ENCODE results near the gene TTC28. TPM values are rescaled to one million over a fixed set of nuclear protein-coding genes. Genes with fewer than 3 reads are reported as not detected.

Gene TTC28
- polyA plus RNA-seq, 1 donor from 2014 or later: 14.8 TPM

GRCh38 chr22:28310299-28310698 is 369.3 kb downstream of the TTC28 start:
- no peak overlapping the region for H3K27ac ChIP-seq (ENCODE audit: low read length)
- no peak overlapping the region for H3K4me3 ChIP-seq (ENCODE audit: low read length)
- no peak for TF ChIP-seq EZH2 (IDR thresholded peaks at IDR 0.05; ENCODE audit: borderline replicate concordance, insufficient read depth, low read length, poor library complexity, severe bottlenecking)
- TF ChIP-seq REST (IDR thresholded peaks at IDR 0.05; ENCODE audit: borderline replicate concordance): no peak
- TF ChIP-seq RAD21 (conservative IDR thresholded peaks at IDR 0.05): no peak
- no peak for TF ChIP-seq POLR2AphosphoS5 (IDR thresholded peaks at IDR 0.05)
- no peak for TF ChIP-seq TAF1 (IDR thresholded peaks at IDR 0.05; ENCODE audit: low read depth)
- TF ChIP-seq MXI1 (conservative IDR thresholded peaks at IDR 0.05; ENCODE audit: poor library complexity, severe bottlenecking): no peak
- TF ChIP-seq EP300 (conservative IDR thresholded peaks at IDR 0.05; ENCODE audit: poor library complexity, severe bottlenecking): no peak
- TF ChIP-seq SMC3 (conservative IDR thresholded peaks at IDR 0.05; ENCODE audit: poor library complexity): no peak
- no peak for TF ChIP-seq CTCF (IDR thresholded peaks at IDR 0.05; ENCODE audit: poor library complexity, severe bottlenecking)
- no peaks in the 10 kb centered on the region for H3F3A ChIP-seq (ENCODE audit: insufficient read depth, low read length, poor library complexity, severe bottlenecking)
- H3K4me2 ChIP-seq (ENCODE audit: low read length): no peak overlapping the region
- no peaks in the 10 kb centered on the region for H3K9me3 ChIP-seq (ENCODE audit: low read length)
- no peaks in the 10 kb centered on the region for H3K36me3 ChIP-seq (ENCODE audit: insufficient read depth, low read length)
- no peaks in the 10 kb centered on the region for H3K9me2 ChIP-seq (ENCODE audit: insufficient read depth, low read length)
- H2AFZ ChIP-seq (ENCODE audit: low read depth, low read length): no peak overlapping the region
- H3K27me3 ChIP-seq (ENCODE audit: insufficient read depth, low read depth, low read length): no peaks in the 10 kb centered on the region
- no peaks in the 10 kb centered on the region for H4K20me1 ChIP-seq (ENCODE audit: insufficient read depth)
- H3K79me2 ChIP-seq (replicated peaks; ENCODE audit: insufficient read depth, low read length): peaks cover 6% of the 10 kb centered on the region
- no peak overlapping the region for H3K9ac ChIP-seq (ENCODE audit: low read length)

GRCh38 chr22:28299753-28300152 is 379.9 kb downstream of the TTC28 start:
- no peaks in the 10 kb centered on the region for H4K20me1 ChIP-seq (ENCODE audit: insufficient read depth)
- H2AFZ ChIP-seq (ENCODE audit: low read depth, low read length): peak overlapping the region; percentile 29
- TF ChIP-seq SMC3 (conservative IDR thresholded peaks at IDR 0.05; ENCODE audit: poor library complexity) (no peak), REST (IDR thresholded peaks at IDR 0.05; ENCODE audit: borderline replicate concordance) (no peak), MXI1 (conservative IDR thresholded peaks at IDR 0.05; ENCODE audit: poor library complexity, severe bottlenecking) (no peak), POLR2AphosphoS5 (IDR thresholded peaks at IDR 0.05) (no peak), CTCF (IDR thresholded peaks at IDR 0.05; ENCODE audit: poor library complexity, severe bottlenecking) (no peak), TAF1 (IDR thresholded peaks at IDR 0.05; ENCODE audit: low read depth) (no peak), EP300 (conservative IDR thresholded peaks at IDR 0.05; ENCODE audit: poor library complexity, severe bottlenecking) (no peak), EZH2 (IDR thresholded peaks at IDR 0.05; ENCODE audit: borderline replicate concordance, insufficient read depth, low read length, poor library complexity, severe bottlenecking) (no peak), RAD21 (conservative IDR thresholded peaks at IDR 0.05) (no peak)
- H3K36me3 ChIP-seq (ENCODE audit: insufficient read depth, low read length): no peaks in the 10 kb centered on the region
- H3K27me3 ChIP-seq (ENCODE audit: insufficient read depth, low read depth, low read length): no peaks in the 10 kb centered on the region
- peak overlapping the region; percentile 27 for H3K9ac ChIP-seq (ENCODE audit: low read length)
- no peaks in the 10 kb centered on the region for H3K9me2 ChIP-seq (ENCODE audit: insufficient read depth, low read length)
- H3K4me2 ChIP-seq (ENCODE audit: low read length): no peak overlapping the region
- H3K79me2 ChIP-seq (replicated peaks; ENCODE audit: insufficient read depth, low read length): no peaks in the 10 kb centered on the region
- H3K27ac ChIP-seq (ENCODE audit: low read length): peak overlapping the region; percentile 72
- H3K4me3 ChIP-seq (ENCODE audit: low read length): peak overlapping the region; percentile 5
- H3K9me3 ChIP-seq (ENCODE audit: low read length): no peaks in the 10 kb centered on the region
- H3F3A ChIP-seq (ENCODE audit: insufficient read depth, low read length, poor library complexity, severe bottlenecking): no peaks in the 10 kb centered on the region

Data from neural cell (in vitro differentiated cells).